Ectodermal cell (in vitro differentiated cells): Measurements from ENCODE around the gene KRTAP5-6.

Experiments
- H3K27ac ChIP-seq: 2 replicates; pipeline ENCODE4 v1.7.0; 2013; ENCODE audit warnings: mild to moderate bottlenecking, low read depth, low read length; ENCODE audit not compliant: insufficient read depth, poor library complexity, severe bottlenecking
- H3K27me3 ChIP-seq: 2 replicates; pipeline ENCODE4 v1.7.0; 2013; ENCODE audit warnings: mild to moderate bottlenecking, low read length; ENCODE audit not compliant: insufficient read depth, control insufficient read depth, poor library complexity, severe bottlenecking
- H3K36me3 ChIP-seq: one replicate; pipeline ENCODE4 v1.7.0; 2013; ENCODE audit warnings: low read length; ENCODE audit not compliant: control insufficient read depth, insufficient read depth
- H3K4me1 ChIP-seq: one replicate; pipeline ENCODE4 v1.7.0; 2013; ENCODE audit warnings: low read length; ENCODE audit not compliant: control insufficient read depth, insufficient read depth
- H3K4me3 ChIP-seq: 2 replicates; pipeline ENCODE4 v1.7.0; 2013; ENCODE audit warnings: low read depth, low read length, control low read depth; ENCODE audit not compliant: insufficient read depth
- H3K9me3 ChIP-seq: 2 replicates; pipeline ENCODE4 v1.7.0; 2013; ENCODE audit warnings: mild to moderate bottlenecking, low read length, moderate library complexity; ENCODE audit not compliant: control insufficient read depth
- WGBS, 2 experiments: methylation state at CpG; one replicate each; pipeline ENCODE4 v1.1.7; 2013; ENCODE audit warnings: missing lambda C conversion rate in 2 of 2; 5-methylcytosine and 5-hydroxymethylcytosine counted together

Gene KRTAP5-6

DNA sequence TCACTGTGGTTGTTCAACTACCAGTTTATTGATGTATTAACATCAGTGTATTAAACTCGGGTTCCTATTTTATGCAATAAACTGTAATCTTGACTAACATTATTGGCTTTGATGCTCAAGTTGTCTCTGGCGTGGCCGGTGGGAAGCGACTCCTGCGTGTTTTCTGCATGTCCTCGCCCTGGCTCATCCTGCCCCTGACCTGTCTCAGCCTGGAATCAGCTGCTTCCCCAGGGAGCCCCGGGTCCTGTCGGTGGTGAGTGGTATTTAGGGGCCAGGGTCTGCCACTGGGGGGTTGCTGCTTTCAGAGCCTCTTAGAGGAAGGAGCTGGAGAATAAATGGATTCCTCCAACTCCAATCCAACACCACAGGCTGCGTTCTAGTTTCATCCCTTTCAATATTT lies 30.9 kb downstream of the KRTAP5-6 start:
- H3K27me3 ChIP-seq = peaks cover 4% of the 10 kb centered on the region
- H3K4me1 ChIP-seq = peaks cover 7% of the 10 kb centered on the region
- no peak overlapping the region for H3K4me3 ChIP-seq
- no peaks in the 10 kb centered on the region for H3K36me3 ChIP-seq
- H3K9me3 ChIP-seq = no peaks in the 10 kb centered on the region
- WGBS, 2 experiments = 80 to 83% methylated on average over 9 of the region's 9 CpGs
- H3K27ac ChIP-seq = no peak overlapping the region

- Histone ChIP-seq H3K27me3 (peaks cover 4% of the 10 kb centered on the region), H3K27ac (no peak overlapping the region), H3K9me3 (no peaks in the 10 kb centered on the region), H3K36me3 (no peaks in the 10 kb centered on the region), H3K4me1 (peaks cover 7% of the 10 kb centered on the region), H3K4me3 (no peak overlapping the region)
- 70 to 78% methylated on average over 4 of the region's 4 CpGs for WGBS, 2 experiments
Measured at GRCh38 chr11:1728301-1728700, 31.3 kb downstream of the KRTAP5-6 start.

- WGBS, 2 experiments = 92 to 93% methylated on average over 25 of the region's 25 CpGs
- H3K36me3 ChIP-seq = no peaks in the 10 kb centered on the region
- H3K9me3 ChIP-seq = no peaks in the 10 kb centered on the region
- H3K4me1 ChIP-seq = peaks cover 7% of the 10 kb centered on the region
- H3K27ac ChIP-seq = no peak overlapping the region
- H3K27me3 ChIP-seq = peaks cover 4% of the 10 kb centered on the region
- H3K4me3 ChIP-seq = no peak overlapping the region
Measured at GRCh38 chr11:1728931-1729691, 32.1 kb downstream of the KRTAP5-6 start.

GRCh38 chr11:1729692-1730011 lies 32.7 kb downstream of the KRTAP5-6 start:
- Histone ChIP-seq H3K4me1 (peaks cover 7% of the 10 kb centered on the region), H3K4me3 (no peak overlapping the region), H3K27me3 (peaks cover 4% of the 10 kb centered on the region), H3K27ac (no peak overlapping the region), H3K36me3 (no peaks in the 10 kb centered on the region), H3K9me3 (no peaks in the 10 kb centered on the region)
- 93% methylated on average over 9 of the region's 9 CpGs for WGBS, 2 experiments

GRCh38 chr11:1730059-1730629 lies 33.1 kb downstream of the KRTAP5-6 start:
- no peaks in the 10 kb centered on the region for H3K9me3 ChIP-seq
- 84% methylated on average over 11 of the region's 11 CpGs for WGBS, 2 experiments
- H3K4me3 ChIP-seq = no peak overlapping the region
- H3K27ac ChIP-seq = no peak overlapping the region
- no peaks in the 10 kb centered on the region for H3K36me3 ChIP-seq
- peaks cover 4% of the 10 kb centered on the region for H3K27me3 ChIP-seq
- H3K4me1 ChIP-seq = peaks cover 7% of the 10 kb centered on the region

DNA sequence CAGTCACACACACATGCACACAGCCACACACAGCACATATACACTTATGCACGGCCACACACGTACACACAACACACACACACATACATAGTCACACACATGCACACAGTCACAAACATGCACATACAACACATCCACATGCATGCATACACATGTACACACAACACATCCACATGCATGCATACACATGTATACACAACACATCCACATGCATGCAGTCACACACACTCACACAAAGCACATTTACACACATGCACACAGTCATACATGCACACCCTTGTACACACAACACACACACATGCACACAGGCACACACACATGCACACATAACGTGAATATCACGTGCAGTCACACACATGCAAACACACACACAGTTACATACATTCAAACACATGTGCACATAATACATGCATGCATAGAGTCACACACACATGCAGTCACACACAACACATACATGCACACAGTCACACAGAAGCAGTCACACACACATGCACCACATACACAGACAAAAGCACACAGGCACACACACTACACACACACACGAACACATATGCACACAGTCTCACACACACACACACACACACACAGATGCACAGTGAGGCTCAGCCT lies 34.6 kb downstream of the KRTAP5-6 start:
- Histone ChIP-seq H3K27ac (no peak overlapping the region), H3K27me3 (peaks cover 4% of the 10 kb centered on the region), H3K4me3 (no peak overlapping the region), H3K9me3 (no peaks in the 10 kb centered on the region), H3K36me3 (no peaks in the 10 kb centered on the region), H3K4me1 (peaks cover 7% of the 10 kb centered on the region)
- WGBS, 2 experiments = 89 to 93% methylated on average over 5 of the region's 5 CpGs

DNA sequence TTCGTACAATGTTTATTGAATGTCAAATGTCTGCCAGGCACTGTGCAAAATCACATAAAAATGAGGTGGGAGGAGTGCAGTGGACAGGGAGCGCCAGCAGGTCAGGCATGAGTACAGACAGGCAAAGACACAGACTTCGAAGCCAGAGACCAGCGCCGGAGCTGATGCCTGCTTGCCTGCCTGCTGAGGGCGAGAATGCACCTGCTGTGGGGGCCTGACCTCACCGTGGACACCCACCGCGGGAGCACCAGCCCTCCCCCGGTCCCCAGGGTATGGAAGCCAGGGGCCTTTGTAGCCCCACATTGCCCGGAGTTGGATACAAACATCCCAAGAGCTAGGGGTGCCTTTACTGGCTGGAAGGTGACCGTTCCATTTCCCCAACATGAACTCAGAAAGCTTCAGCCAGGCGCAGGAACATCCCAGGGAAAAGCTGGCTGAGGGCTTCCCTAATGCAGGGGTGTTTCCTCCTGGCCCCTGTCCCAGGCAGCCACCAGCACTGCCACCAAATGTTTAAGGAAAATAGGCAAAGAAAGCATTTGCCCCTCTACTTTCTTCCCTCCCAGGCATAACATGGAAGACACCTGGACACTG lies 35.5 kb downstream of the KRTAP5-6 start:
- no peak overlapping the region for H3K4me3 ChIP-seq
- no peaks in the 10 kb centered on the region for H3K9me3 ChIP-seq
- H3K27me3 ChIP-seq = no peaks in the 10 kb centered on the region
- H3K27ac ChIP-seq = no peak overlapping the region
- no peaks in the 10 kb centered on the region for H3K36me3 ChIP-seq
- peaks cover 7% of the 10 kb centered on the region for H3K4me1 ChIP-seq
- WGBS, 2 experiments = 54 to 59% methylated on average over 13 of the region's 13 CpGs

DNA sequence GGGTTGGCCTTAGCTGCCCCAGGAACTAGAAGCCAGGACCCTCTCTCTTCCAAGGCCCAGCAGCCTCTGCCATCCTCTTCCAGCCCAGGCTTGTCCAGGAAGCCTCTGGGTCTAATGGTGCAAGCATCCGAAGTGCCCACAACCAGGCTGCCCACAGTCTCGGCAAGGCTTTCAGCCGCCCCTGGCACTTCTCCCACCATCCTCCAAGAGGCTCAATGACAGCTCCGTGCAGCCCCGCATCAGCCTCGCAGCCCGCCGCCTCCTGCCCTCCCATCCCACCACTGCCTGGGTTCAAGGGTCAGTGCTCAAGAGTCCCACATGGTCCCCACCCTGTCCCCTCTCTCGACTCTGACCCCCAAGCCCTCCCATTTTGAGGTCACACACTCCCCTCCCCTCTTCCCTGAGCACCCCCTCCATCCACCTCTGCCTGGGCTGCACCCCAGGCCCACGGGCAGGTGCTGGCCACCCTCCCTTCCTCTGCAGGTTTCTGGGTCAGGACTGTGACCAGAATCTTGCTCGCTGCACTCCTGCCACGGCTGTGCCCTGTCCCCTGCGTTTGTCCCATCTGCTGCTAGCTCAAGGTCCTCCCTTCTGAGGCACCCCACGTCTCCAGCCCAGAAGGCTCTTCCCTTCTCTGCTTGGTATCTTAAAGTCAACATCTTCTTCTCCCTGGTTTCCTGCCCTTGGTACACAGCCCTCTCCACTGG lies 36.2 kb downstream of the KRTAP5-6 start:
- Histone ChIP-seq H3K4me1 (peaks cover 7% of the 10 kb centered on the region), H3K27me3 (no peaks in the 10 kb centered on the region), H3K9me3 (no peaks in the 10 kb centered on the region), H3K4me3 (no peak overlapping the region), H3K27ac (no peak overlapping the region), H3K36me3 (no peaks in the 10 kb centered on the region)
- 87 to 90% methylated on average over 14 of the region's 14 CpGs for WGBS, 2 experiments

- no peaks in the 10 kb centered on the region for H3K36me3 ChIP-seq
Measured at GRCh38 chr11:1733716-1734640, 37.0 kb downstream of the KRTAP5-6 start.

More at GRCh38 chr11:1733716-1734640, 37.0 kb downstream of the KRTAP5-6 start:
- H3K4me1 ChIP-seq = peaks cover 7% of the 10 kb centered on the region
- 89% methylated on average over 28 of the region's 28 CpGs for WGBS, 2 experiments
- no peaks in the 10 kb centered on the region for H3K9me3 ChIP-seq
- H3K4me3 ChIP-seq = no peak overlapping the region
- no peaks in the 10 kb centered on the region for H3K27me3 ChIP-seq
- no peak overlapping the region for H3K27ac ChIP-seq
